Heart right ventricle (tissue), 16 donors: ENCODE measurements around the gene CALY. TPM values are rescaled to one million over a fixed set of nuclear protein-coding genes. Genes with fewer than 3 reads are reported as not detected.
A peak's percentile ranks its signal among the peaks of the same experiment; 100 is the strongest.

Experiments used
- ATAC-seq, 8 donors: fragments of 200-7000 bp; cut with Tn5 transposase; one replicate each; pipeline ENCODE4 v1.9.1; 2020; ENCODE audit warnings: mild to moderate bottlenecking in 8 of 8, moderate library complexity in 8 of 8, moderate number of reproducible peaks in 1 of 8
- DNase-seq, 2 donors: peaks; one replicate each; pipeline ENCODE4 v3.0.0-alpha.2; 2020
- H3K27ac ChIP-seq, 10 donors: fragments of 200-600 bp; sonication (generic) in 2 of 10; one replicate each; pipeline versions ENCODE4 v1.5.0 to v1.8.0; 2020 to 2022; ENCODE audit warnings: mild to moderate bottlenecking in 3 of 10
- H3K27me3 ChIP-seq, 7 donors: fragments of 200-600 bp; one replicate each; pipeline ENCODE4 v1.8.0; 2021 to 2022; ENCODE audit warnings: mild to moderate bottlenecking in 2 of 7
- H3K36me3 ChIP-seq, 9 donors: fragments of 200-600 bp; sonication (generic) in 1 of 9; one replicate each; pipeline versions ENCODE4 v1.5.0 to v1.8.0; 2020 to 2022; ENCODE audit warnings: mild to moderate bottlenecking in 2 of 9
- H3K4me1 ChIP-seq, 9 donors: fragments of 200-600 bp; sonication (generic) in 1 of 9; one replicate each; pipeline versions ENCODE4 v1.5.0 to v1.8.0; 2020 to 2022; ENCODE audit warnings: mild to moderate bottlenecking in 4 of 9
- H3K4me3 ChIP-seq, 10 donors: fragments of 200-600 bp; sonication (generic) in 2 of 10; one replicate each; pipeline versions ENCODE4 v1.5.0 to v1.8.0; 2020 to 2022; ENCODE audit warnings: mild to moderate bottlenecking in 7 of 10, moderate library complexity in 2 of 10
- H3K9me3 ChIP-seq, 11 donors: fragments of 200-600 bp in 10 of 11; sonication (generic) in 2 of 11; one replicate each; pipeline versions ENCODE4 v1.5.0 to v1.8.0; 2013 to 2022; ENCODE audit warnings: mild to moderate bottlenecking in 2 of 11, control low read depth in 1 of 11, moderate library complexity in 1 of 11
- CTCF ChIP-seq, 9 donors: fragments of 200-600 bp; sonication (generic) in 2 of 9; IDR thresholded peaks; one replicate each; pipeline versions ENCODE4 v1.5.0 to v1.8.0; 2021 to 2022; ENCODE audit warnings: antibody characterized with exemption in 9 of 9, mild to moderate bottlenecking in 5 of 9, moderate library complexity in 1 of 9
- WGBS, 2 donors: extraction: QIAGEN DNeasy Blood & Tissue Kit; methylation state at CpG; one replicate each; pipeline ENCODE4 v1.1.7; 2013; ENCODE audit warnings: inconsistent platforms in 1 of 2; 5-methylcytosine and 5-hydroxymethylcytosine counted together
- intact Hi-C, 10 donors: fragments of 100-400 bp; cut with DNase I; formaldehyde crosslinking; loops; one replicate each; pipeline versions ENCODE4 v1.11.1 to v1.14.2; 2022
- polyA plus RNA-seq, 2 donors: library from polyadenylated mRNA; stranded (reverse); fragments of 200-250 nt; gene quantifications; one replicate each; pipeline ENCODE4 v1.2.3, GENCODE V29; 2013
- total RNA-seq, 10 donors: library from RNA; stranded (reverse); fragmentation: NEBNext Ultra II Directional in 3 of 10; extraction: Animal tissue kit (Norgen Biotek cat#: 25700) in 3 of 10; gene quantifications; one replicate each; pipeline versions ENCODE4 v1.2.1 to v1.2.4, GENCODE V29; 2021 to 2023
- donor health status: Arrhythmogenic right ventricular cardiomyopathy.
- donor health status: ischemic (EF 13 %, LVEDD 7.1; RV severe dilation, severe dysfunction).
- donor health status: healthy with polysubstance abuse.
- donor health status: DM: no; HTN: yes; CAD: no.
- donor health status: DM: no; HTN: no; CAD: no.
- donor health status: ischemic (EF 25% LVEDD 6.9; RV normal size, moderate dysfunction).
- donor health status: ischemic (EF 25% LVEDD 5.7; RV mildly dilated, moderate dysfunction).
- donor health status: healthy.
- donor health status: DM: yes; HTN: yes; CAD: no.
- donor health status: Ischemic cardiomyopathy.
- donor health status: ischemic (EF 35%, LVEDD 5.7; RV mildly dilated, moderate dysfunction).
- donor health status: nonischemic (EF 11% LVEDD 7.7; RV severe dilation, severe dysfunction).
- donor health status: DM: yes; HTN: yes; CAD: no.
- donor health status: PGD.
- donor health status: ischemic (EF 29% LVEDD 5.4; RV normal size, mild dysfunction).
- donor health status: nonischemic (EF 23%, LVEDD 6.1; RV moderate dilation, normal function).

Gene CALY
- total and polyA plus RNA-seq, 12 donors, result 0.09 to 0.77 TPM; not detected in 10

GRCh38 chr10:133326745-133327650 lies 9.7 kb downstream of the CALY start:
- no peak overlapping the region for H3K4me3 ChIP-seq
- no peaks in the 10 kb centered on the region for H3K9me3 ChIP-seq
- no peaks in the 10 kb centered on the region for H3K36me3 ChIP-seq
- peaks cover 27 to 70% (median 65%) of the 10 kb centered on the region in 7 donors for H3K27me3 ChIP-seq
- intact Hi-C loops, result loop anchor here in 7 of 10 donors (5.0 to 10.0 kb wide), 4 partner anchors 188 to 280 kb away; partner anchors contain the start of gene CYP2E1 (in 5 of the 7)
- WGBS, 2 donors, result 25 to 43% methylated on average over 28 of the region's 28 CpGs
- peaks cover 5 to 25% (median 15%) of the 10 kb centered on the region in 9 donors for H3K4me1 ChIP-seq
- TF ChIP-seq CTCF (IDR thresholded peaks at IDR 0.05), result no peak
- DNase-seq (no peak), ATAC-seq (no peak)
- H3K27ac ChIP-seq, result no peak overlapping the region

DNA sequence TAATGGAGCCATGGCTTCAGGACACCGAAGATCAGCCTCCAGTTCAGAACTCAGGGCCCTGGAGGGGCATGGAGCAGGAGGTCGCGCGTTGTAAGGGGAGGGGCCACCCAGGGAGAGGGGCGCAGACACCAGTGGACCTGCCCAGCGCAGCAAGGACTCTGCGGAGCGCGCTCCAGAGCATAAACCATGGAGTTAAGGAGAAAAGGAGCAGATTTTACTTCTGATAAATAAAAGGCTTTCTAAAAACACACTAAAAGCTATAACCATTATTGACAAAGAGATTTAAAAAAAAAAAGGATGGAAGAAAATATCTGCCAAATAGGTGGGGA lies 10.5 kb downstream of the CALY start:
- intact Hi-C loops, result loop anchor here in 7 of 10 donors (5.0 to 10.0 kb wide), 4 partner anchors 189 to 281 kb away; partner anchors contain the start of gene CYP2E1 (in 5 of the 7)
- 28 to 39% methylated on average over 9 of the region's 9 CpGs for WGBS, 2 donors
- H3K27ac ChIP-seq, result no peak overlapping the region
- no peak for TF ChIP-seq CTCF (IDR thresholded peaks at IDR 0.05)
- no peaks in the 10 kb centered on the region for H3K36me3 ChIP-seq
- ATAC-seq (no peak), DNase-seq (no peak)
- peak overlapping the region in 9 of 10 donors; percentile 33 to 49 (median 35) for H3K4me3 ChIP-seq
- H3K4me1 ChIP-seq, result peaks cover 5 to 25% (median 15%) of the 10 kb centered on the region in 9 donors
- peaks cover 25 to 62% (median 59%) of the 10 kb centered on the region in 7 donors for H3K27me3 ChIP-seq
- H3K9me3 ChIP-seq, result peaks cover 0 to under 1% (median 0%) of the 10 kb centered on the region in 11 donors

DNA sequence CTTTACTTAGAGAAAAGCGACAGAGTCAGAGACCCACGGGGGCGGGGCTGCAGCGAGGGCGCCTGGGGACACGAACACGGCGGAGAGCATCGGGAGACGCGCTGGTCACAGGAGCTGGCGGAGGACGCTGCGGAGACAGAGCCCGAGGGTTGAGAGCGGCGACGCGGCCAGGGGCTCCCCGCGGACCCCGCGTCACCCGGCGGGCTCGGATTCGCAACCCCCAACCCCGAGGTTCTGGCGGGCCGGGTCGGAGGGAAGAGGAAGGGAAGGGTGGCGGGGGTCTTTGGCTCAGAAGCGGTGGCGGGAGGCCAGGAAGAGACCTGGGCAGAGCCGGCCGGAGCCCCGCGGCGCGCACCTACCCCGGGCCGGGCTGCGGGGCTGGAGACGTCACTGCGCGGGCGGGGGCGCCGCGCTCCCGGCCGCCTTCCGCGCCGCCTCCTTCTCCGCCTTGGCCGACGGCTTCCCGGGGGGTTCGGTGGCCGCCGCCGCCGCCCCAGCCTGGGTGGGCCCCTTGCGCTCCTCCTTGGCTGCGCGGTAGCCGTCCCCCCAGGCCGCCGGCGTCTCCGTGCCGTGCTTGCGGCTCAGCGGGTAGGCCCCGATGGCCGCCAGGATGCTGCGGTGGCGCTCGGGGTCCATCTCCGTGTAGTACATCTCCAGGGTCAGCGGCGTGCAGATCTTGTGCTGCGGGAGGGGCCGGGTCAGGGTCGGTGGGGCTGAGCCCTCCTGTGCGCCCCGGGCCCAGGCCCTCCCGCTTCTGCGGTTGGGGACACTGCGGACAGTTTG lies 11.1 kb downstream of the CALY start:
- H3K9me3 ChIP-seq, result peaks cover 0 to 5% (median 0%) of the 10 kb centered on the region in 11 donors
- peaks cover 5 to 25% (median 15%) of the 10 kb centered on the region in 9 donors for H3K4me1 ChIP-seq
- WGBS, 2 donors, result 1% methylated on average over 81 to 91 of the region's 91 CpGs
- peak overlapping the region in 9 of 10 donors; percentile 33 to 49 (median 35) for H3K4me3 ChIP-seq
- intact Hi-C loops, result loop anchor here in 7 of 10 donors (5.0 to 10.0 kb wide), 4 partner anchors 189 to 282 kb away; partner anchors contain the start of gene CYP2E1 (in 5 of the 7)
- no peak for ATAC-seq
- H3K27me3 ChIP-seq, result peaks cover 25 to 61% (median 56%) of the 10 kb centered on the region in 7 donors
- no peaks in the 10 kb centered on the region for H3K36me3 ChIP-seq
- TF ChIP-seq CTCF (IDR thresholded peaks at IDR 0.05), result no peak
- DNase-seq, result no peak
- no peak overlapping the region for H3K27ac ChIP-seq

- DNase-seq (no peak), ATAC-seq (peak in 2 of 8 donors; percentile 10 to 41)
- Histone ChIP-seq H3K9me3 (peaks cover 0 to 5% (median 0%) of the 10 kb centered on the region in 11 donors), H3K4me1 (peaks cover 5 to 22% (median 14%) of the 10 kb centered on the region in 9 donors), H3K4me3 (peak overlapping the region in 7 of 10 donors; percentile 33 to 49 (median 44)), H3K36me3 (no peaks in the 10 kb centered on the region), H3K27ac (no peak overlapping the region), H3K27me3 (peaks cover 25 to 65% (median 53%) of the 10 kb centered on the region in 7 donors)
- intact Hi-C loops, result loop anchor here in 7 of 10 donors (5.0 to 10.0 kb wide), 4 partner anchors 190 to 282 kb away; partner anchors contain the start of gene CYP2E1 (in 5 of the 7)
- 21 to 25% methylated on average over 20 of the region's 20 CpGs for WGBS, 2 donors
- TF ChIP-seq CTCF (IDR thresholded peaks at IDR 0.05), result no peak
Observed at GRCh38 chr10:133324857-133325260, 11.8 kb downstream of the CALY start.
